NT2/D1 (cell line): ENCODE measurements around the gene MRTFA.

Source experiments
- DNase-seq: peaks from one replicate; pipeline ENCODE4 v3.0.0-alpha.2; 2011; ENCODE audit warnings: low read depth, low spot score
- H3K27me3 ChIP-seq: 2 replicates; pipeline ENCODE4 v1.6.0; 2011; ENCODE audit warnings: mild to moderate bottlenecking; ENCODE audit not compliant: insufficient read length, insufficient read depth
- H3K36me3 ChIP-seq: 2 replicates; pipeline ENCODE4 v1.6.1; 2011; ENCODE audit warnings: mild to moderate bottlenecking, low read length, mixed read lengths; ENCODE audit not compliant: insufficient read depth, insufficient read length
- H3K4me1 ChIP-seq: 2 replicates; pipeline ENCODE4 v1.5.1; 2011; ENCODE audit not compliant: insufficient read depth, insufficient read length
- H3K4me3 ChIP-seq: 2 replicates; pipeline ENCODE4 v1.5.1; 2011; ENCODE audit warnings: low read depth; ENCODE audit not compliant: insufficient read length
- H3K9ac ChIP-seq: 2 replicates; pipeline ENCODE4 v1.6.0; 2011; ENCODE audit warnings: low read depth; ENCODE audit not compliant: insufficient read length
- H3K9me3 ChIP-seq: 2 replicates; pipeline ENCODE4 v1.5.1; 2011; ENCODE audit warnings: mild to moderate bottlenecking, low read length; ENCODE audit not compliant: insufficient read depth
- SUZ12 ChIP-seq: IDR thresholded peaks from 2 replicates; pipeline ENCODE4 v1.6.1; 2011; ENCODE audit not compliant: insufficient read length, insufficient read depth; ENCODE audit errors: extremely low read depth
- YY1 ChIP-seq: IDR thresholded peaks from 2 replicates; pipeline ENCODE4 v1.6.1; 2011; ENCODE audit not compliant: insufficient read length, insufficient read depth
- ZNF274 ChIP-seq: IDR thresholded peaks from 2 replicates; pipeline ENCODE4 v1.6.1; 2011; ENCODE audit warnings: mild to moderate bottlenecking, low read depth, low read length

Gene MRTFA

DNA sequence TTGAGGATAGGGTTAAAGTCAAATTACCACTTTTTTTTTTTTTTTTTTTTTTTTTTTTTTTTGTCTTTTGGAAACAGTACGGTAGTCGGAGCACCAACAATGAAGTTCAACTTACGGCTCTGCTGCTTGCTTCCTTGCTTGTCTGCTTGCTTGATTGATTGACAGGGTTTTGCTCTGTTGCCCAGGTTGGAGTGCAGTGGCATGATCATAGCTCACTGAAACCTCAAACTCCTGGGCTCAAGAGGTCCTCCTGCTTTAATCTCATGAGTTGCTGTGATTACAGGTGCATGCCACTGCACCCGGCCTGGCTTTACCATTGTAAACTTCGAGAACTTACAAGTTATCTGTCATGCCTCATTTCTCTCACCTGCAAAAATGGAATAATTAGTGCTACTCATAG lies 260.4 kb downstream of the MRTFA start:
- Histone ChIP-seq H3K9me3 (no peaks in the 10 kb centered on the region), H3K9ac (no peak overlapping the region), H3K4me3 (no peak overlapping the region), H3K27me3 (no peaks in the 10 kb centered on the region), H3K4me1 (no peaks in the 10 kb centered on the region), H3K36me3 (peaks cover 28% of the 10 kb centered on the region)
- DNase-seq, result no peak
- TF ChIP-seq SUZ12 (no peak), ZNF274 (no peak), YY1 (no peak)

GRCh38 chr22:40374567-40374966 lies 262.0 kb downstream of the MRTFA start:
- H3K9me3 ChIP-seq, result no peaks in the 10 kb centered on the region
- TF ChIP-seq YY1, result no peak
- TF ChIP-seq SUZ12, result no peak
- TF ChIP-seq ZNF274, result no peak
- H3K27me3 ChIP-seq, result no peaks in the 10 kb centered on the region
- H3K4me1 ChIP-seq, result no peaks in the 10 kb centered on the region
- no peak for DNase-seq
- peaks cover 28% of the 10 kb centered on the region for H3K36me3 ChIP-seq
- no peak overlapping the region for H3K4me3 ChIP-seq
- no peak overlapping the region for H3K9ac ChIP-seq

- H3K27me3 ChIP-seq, result no peaks in the 10 kb centered on the region
- no peak overlapping the region for H3K4me3 ChIP-seq
- H3K4me1 ChIP-seq, result no peaks in the 10 kb centered on the region
- DNase-seq, result no peak
- peaks cover 66% of the 10 kb centered on the region for H3K36me3 ChIP-seq
- no peaks in the 10 kb centered on the region for H3K9me3 ChIP-seq
- H3K9ac ChIP-seq, result no peak overlapping the region
- no peak for TF ChIP-seq SUZ12
- TF ChIP-seq ZNF274, result no peak
- TF ChIP-seq YY1, result no peak
Measured at GRCh38 chr22:40368836-40369235, 267.7 kb downstream of the MRTFA start.

GRCh38 chr22:40368016-40368415 lies 268.5 kb downstream of the MRTFA start:
- no peaks in the 10 kb centered on the region for H3K4me1 ChIP-seq
- peaks cover 68% of the 10 kb centered on the region for H3K36me3 ChIP-seq
- TF ChIP-seq ZNF274 (no peak), YY1 (no peak), SUZ12 (no peak)
- H3K27me3 ChIP-seq, result no peaks in the 10 kb centered on the region
- H3K9me3 ChIP-seq, result no peaks in the 10 kb centered on the region
- no peak for DNase-seq
- no peak overlapping the region for H3K9ac ChIP-seq
- no peak overlapping the region for H3K4me3 ChIP-seq

DNA sequence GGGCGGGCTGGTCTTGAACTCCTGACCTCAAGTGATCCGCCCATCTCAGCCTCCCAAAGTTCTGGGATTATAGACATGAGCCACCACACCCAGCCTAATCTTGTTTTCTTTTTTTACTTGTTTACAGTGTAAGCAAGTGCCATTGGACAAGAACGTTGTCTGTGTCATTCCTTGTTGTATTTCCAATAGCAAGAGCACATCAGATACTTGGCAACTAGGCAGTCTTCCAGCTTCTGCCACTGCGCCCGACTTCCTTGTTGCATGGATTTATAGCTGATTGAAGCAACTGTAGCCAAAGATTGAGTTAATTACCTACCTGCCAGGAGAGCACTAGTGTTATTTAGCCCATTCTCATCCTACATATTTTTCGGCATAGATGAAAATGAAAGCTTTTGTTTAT lies 269.2 kb downstream of the MRTFA start:
- Histone ChIP-seq H3K9ac (no peak overlapping the region), H3K4me3 (no peak overlapping the region), H3K27me3 (no peaks in the 10 kb centered on the region), H3K36me3 (peaks cover 68% of the 10 kb centered on the region), H3K9me3 (no peaks in the 10 kb centered on the region), H3K4me1 (no peaks in the 10 kb centered on the region)
- TF ChIP-seq SUZ12 (no peak), ZNF274 (no peak), YY1 (no peak)
- no peak for DNase-seq

DNA sequence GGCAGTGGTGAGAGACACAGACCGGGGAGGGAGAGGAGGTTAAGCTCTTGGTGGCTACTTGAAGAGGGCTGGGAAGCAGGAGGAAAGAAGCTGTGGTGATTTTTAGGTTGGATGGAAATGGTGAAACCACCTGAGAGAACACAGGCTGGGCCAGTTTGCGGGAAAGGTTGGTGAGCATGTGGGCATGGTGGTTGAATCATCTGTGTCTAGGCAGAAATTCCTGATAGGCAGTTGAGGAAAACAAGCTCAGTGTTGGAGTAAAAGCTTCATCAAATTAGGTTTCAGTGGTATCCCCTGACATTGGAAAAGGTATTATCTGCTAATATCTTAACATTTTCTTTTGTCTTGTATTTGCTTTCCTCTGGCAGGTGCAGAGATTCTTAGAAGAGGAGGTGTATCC lies 270.5 kb downstream of the MRTFA start:
- Histone ChIP-seq H3K4me1 (no peaks in the 10 kb centered on the region), H3K36me3 (peaks cover 79% of the 10 kb centered on the region), H3K4me3 (no peak overlapping the region), H3K27me3 (no peaks in the 10 kb centered on the region), H3K9ac (no peak overlapping the region), H3K9me3 (no peaks in the 10 kb centered on the region)
- no peak for DNase-seq
- no peak for TF ChIP-seq SUZ12
- TF ChIP-seq YY1, result no peak
- TF ChIP-seq ZNF274, result no peak

- Histone ChIP-seq H3K36me3 (peaks cover 95% of the 10 kb centered on the region), H3K27me3 (no peaks in the 10 kb centered on the region), H3K4me3 (no peak overlapping the region), H3K9me3 (no peaks in the 10 kb centered on the region), H3K4me1 (no peaks in the 10 kb centered on the region), H3K9ac (no peak overlapping the region)
- DNase-seq, result no peak
- TF ChIP-seq ZNF274, result no peak
- TF ChIP-seq SUZ12, result no peak
- TF ChIP-seq YY1, result no peak
Measured at GRCh38 chr22:40364431-40364830, 272.1 kb downstream of the MRTFA start.

GRCh38 chr22:40363059-40363458 lies 273.5 kb downstream of the MRTFA start:
- Histone ChIP-seq H3K27me3 (no peaks in the 10 kb centered on the region), H3K9ac (no peak overlapping the region), H3K36me3 (peaks cover 98% of the 10 kb centered on the region), H3K4me3 (no peak overlapping the region), H3K9me3 (no peaks in the 10 kb centered on the region), H3K4me1 (no peaks in the 10 kb centered on the region)
- DNase-seq, result no peak
- no peak for TF ChIP-seq ZNF274
- TF ChIP-seq YY1, result no peak
- no peak for TF ChIP-seq SUZ12
